ENCODE data around the gene CIAO1. TPM values are rescaled to one million over a fixed set of nuclear protein-coding genes. Genes with fewer than 3 reads are reported as not detected.

The CIAO1 gene
- total RNA-seq, 4 donors from 2014 or later = 83.8 to 149 (median 119) TPM

DNA sequence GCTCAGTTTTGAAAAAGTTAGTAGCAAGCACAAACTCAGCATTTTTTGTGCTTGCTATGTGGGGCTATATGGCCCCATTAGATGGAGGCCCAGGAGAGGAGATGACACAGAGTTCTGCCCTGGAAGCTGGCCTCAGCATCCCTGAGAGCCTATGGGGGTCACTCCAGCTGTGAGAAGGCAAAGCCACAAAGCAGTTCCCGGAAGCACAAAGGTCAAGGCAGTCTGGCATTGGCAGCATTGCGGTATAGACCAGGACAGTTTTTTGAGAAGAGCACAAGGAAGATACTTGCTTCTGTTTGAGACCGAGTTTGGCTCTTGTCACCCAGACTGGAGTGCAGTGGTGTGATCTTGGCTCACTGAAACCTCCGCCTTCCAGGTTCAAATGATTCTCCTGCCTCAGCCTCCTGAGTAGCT lies 51.6 kb downstream of the CIAO1 start:
- TF ChIP-seq, protein P1, sequence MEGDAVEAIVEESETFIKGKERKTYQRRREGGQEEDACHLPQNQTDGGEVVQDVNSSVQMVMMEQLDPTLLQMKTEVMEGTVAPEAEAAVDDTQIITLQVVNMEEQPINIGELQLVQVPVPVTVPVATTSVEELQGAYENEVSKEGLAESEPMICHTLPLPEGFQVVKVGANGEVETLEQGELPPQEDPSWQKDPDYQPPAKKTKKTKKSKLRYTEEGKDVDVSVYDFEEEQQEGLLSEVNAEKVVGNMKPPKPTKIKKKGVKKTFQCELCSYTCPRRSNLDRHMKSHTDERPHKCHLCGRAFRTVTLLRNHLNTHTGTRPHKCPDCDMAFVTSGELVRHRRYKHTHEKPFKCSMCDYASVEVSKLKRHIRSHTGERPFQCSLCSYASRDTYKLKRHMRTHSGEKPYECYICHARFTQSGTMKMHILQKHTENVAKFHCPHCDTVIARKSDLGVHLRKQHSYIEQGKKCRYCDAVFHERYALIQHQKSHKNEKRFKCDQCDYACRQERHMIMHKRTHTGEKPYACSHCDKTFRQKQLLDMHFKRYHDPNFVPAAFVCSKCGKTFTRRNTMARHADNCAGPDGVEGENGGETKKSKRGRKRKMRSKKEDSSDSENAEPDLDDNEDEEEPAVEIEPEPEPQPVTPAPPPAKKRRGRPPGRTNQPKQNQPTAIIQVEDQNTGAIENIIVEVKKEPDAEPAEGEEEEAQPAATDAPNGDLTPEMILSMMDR (IDR thresholded peaks at IDR 0.05) = no peak
- no peak for TF ChIP-seq POLR2A (IDR thresholded peaks at IDR 0.05)
- Histone ChIP-seq H3K4me1 (peaks cover 0 to 11% of the 10 kb centered on the region in 2 donors), H3K4me3 (replicated peaks in 1 of 3) (no peak overlapping the region), H3K9me3 (no peaks in the 10 kb centered on the region), H3K27me3 (no peaks in the 10 kb centered on the region), H3K27ac (no peak overlapping the region), H3K36me3 (no peaks in the 10 kb centered on the region)
- intact Hi-C loops (cut with DNase I) = no loop called here
- 90 to 94% methylated on average over 4 of the region's 4 CpGs for WGBS, 2 donors
- no peak for DNase-seq

DNA sequence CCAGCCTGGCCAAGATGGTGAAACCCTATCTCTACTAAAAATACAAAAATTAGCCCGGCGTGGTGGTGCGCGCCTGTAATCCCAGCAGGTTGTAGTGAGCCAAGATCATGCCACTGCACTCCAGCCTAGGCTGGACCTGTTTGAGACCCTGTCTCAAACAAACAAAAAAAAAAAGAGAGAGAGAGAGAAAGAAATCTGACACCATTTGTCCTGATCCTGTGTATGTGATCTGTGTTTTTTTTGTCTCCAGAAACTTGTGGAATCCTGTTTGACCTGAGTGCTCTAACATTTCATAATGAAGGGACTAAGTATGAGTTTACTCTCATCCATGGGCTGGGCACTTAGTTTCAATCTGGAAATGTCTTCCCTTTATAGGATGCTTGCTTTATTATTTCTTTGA lies 52.7 kb downstream of the CIAO1 start:
- 92 to 93% methylated on average over 4 of the region's 4 CpGs for WGBS, 2 donors
- no peak overlapping the region for H3K4me3 ChIP-seq (replicated peaks in 1 of 3)
- H3K4me1 ChIP-seq = peaks cover 0 to 11% of the 10 kb centered on the region in 2 donors
- intact Hi-C loops (cut with DNase I) = no loop called here
- no peak overlapping the region for H3K27ac ChIP-seq
- TF ChIP-seq, protein P1 (IDR thresholded peaks at IDR 0.05) = no peak
- no peak for TF ChIP-seq POLR2A (IDR thresholded peaks at IDR 0.05)
- H3K27me3 ChIP-seq = no peaks in the 10 kb centered on the region
- no peaks in the 10 kb centered on the region for H3K9me3 ChIP-seq
- no peak for DNase-seq
- no peaks in the 10 kb centered on the region for H3K36me3 ChIP-seq

DNA sequence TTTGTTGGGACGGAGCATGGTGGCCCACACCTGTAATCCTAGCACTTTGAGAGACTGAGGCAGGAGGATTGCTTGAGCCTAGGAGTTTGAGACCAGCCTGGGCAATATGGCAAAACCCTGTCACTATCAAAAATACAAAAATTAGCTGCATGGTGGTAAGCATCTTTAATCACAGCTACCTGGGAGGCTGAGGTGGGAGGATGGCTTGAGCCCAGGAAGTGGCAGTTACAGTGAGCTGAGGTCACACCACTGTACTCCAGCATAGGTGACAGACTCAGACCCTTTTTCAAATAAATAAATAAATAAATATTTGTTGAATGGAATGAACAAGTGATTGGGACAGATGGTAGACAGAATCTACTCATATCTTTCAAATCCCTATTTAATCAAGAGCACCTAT lies 53.4 kb downstream of the CIAO1 start:
- Histone ChIP-seq H3K4me1 (peaks cover 0 to 11% of the 10 kb centered on the region in 2 donors), H3K27me3 (no peaks in the 10 kb centered on the region), H3K36me3 (no peaks in the 10 kb centered on the region), H3K27ac (no peak overlapping the region), H3K9me3 (no peaks in the 10 kb centered on the region), H3K4me3 (replicated peaks in 1 of 3) (no peak overlapping the region)
- TF ChIP-seq, protein P1 (IDR thresholded peaks at IDR 0.05) = no peak
- TF ChIP-seq POLR2A (IDR thresholded peaks at IDR 0.05) = no peak
- 93 to 97% methylated on average over 1 of the region's 1 CpG for WGBS, 2 donors
- intact Hi-C loops (cut with DNase I) = no loop called here
- DNase-seq = no peak

DNA sequence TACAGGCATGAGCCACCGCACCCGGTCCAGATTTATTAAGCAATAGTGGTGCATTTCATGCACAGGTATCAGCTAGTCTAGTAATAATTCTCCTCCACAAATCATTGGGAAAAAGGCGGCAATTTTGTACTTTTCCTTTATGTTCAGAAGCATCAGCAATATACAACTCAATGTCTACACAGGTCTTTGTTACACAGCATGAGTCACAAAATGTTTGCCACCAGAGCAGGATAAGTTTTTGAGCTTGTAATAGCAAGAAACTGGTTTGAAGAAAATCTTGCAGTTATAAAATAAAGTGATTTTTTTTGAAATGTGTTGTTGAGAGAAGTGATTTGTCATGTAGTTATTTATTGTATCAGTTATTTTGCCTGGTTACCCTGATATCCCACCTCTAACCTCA lies 54.3 kb downstream of the CIAO1 start:
- 83 to 86% methylated on average over 3 of the region's 3 CpGs for WGBS, 2 donors
- intact Hi-C loops (cut with DNase I) = no loop called here
- no peaks in the 10 kb centered on the region for H3K9me3 ChIP-seq
- no peak for DNase-seq
- no peak for TF ChIP-seq POLR2A (IDR thresholded peaks at IDR 0.05)
- TF ChIP-seq, protein P1 (IDR thresholded peaks at IDR 0.05) = no peak
- no peaks in the 10 kb centered on the region for H3K36me3 ChIP-seq
- no peak overlapping the region for H3K4me3 ChIP-seq (replicated peaks in 1 of 3)
- H3K27ac ChIP-seq = no peak overlapping the region
- no peaks in the 10 kb centered on the region for H3K27me3 ChIP-seq
- peaks cover 4 to 15% of the 10 kb centered on the region in 2 donors for H3K4me1 ChIP-seq

DNA sequence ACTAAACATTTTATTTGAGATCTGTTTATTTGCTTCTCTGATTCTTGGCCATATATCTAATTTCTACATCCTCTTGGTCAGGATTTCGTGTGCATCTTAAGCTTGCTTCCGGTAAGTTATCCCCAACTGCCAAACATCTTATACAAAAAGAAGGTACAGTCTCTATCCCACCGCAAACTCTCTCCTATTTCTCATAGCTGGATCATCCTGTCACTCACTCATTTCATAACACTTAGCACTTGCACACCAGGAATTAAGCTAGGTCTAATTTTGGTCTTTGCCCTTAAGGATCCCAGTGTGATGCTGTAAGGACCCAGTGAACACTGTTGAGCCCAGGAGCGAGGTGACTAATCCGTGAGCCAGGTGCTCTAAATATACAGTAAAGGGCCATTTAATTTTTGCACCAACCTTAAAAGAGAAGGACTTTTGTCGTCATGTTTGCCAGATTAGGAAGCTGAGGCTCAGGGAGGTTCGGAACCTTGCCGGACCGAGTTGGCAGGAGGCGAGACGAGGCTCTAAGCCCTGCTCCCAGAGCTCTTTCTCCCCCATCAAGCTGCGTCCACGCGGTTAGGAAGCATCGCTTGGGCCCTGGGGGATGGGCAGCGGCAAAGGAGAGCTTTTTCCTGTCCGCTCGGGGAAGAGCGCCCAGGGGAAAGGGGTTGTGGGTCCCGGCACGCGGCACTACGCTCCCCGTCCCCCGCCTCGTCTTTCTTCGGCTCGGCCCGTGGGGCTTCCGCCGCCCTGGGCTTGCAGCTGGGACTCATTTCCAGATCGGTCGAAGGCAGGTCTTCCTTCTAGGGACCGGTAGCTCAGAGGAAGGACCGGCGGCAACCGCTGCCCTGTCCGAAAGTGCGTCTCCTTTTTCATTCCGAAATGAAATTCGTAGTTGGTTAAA lies 55.0 kb downstream of the CIAO1 start:
- TF ChIP-seq, protein P1 (IDR thresholded peaks at IDR 0.05) = no peak
- no peak for TF ChIP-seq POLR2A (IDR thresholded peaks at IDR 0.05)
- no peaks in the 10 kb centered on the region for H3K9me3 ChIP-seq
- peaks cover 5 to 21% of the 10 kb centered on the region in 2 donors for H3K4me1 ChIP-seq
- peak in 1 of 2 donors; percentile 30 for DNase-seq
- H3K27ac ChIP-seq = no peak overlapping the region
- peak overlapping the region; percentile 3 to 42 (median 29) for H3K4me3 ChIP-seq (replicated peaks in 1 of 3)
- H3K27me3 ChIP-seq = no peaks in the 10 kb centered on the region
- intact Hi-C loops (cut with DNase I) = no loop called here
- 9 to 15% methylated on average over 14 to 24 of the region's 41 CpGs for whole genome bisulfite sequencing, 2 donors
- no peaks in the 10 kb centered on the region for H3K36me3 ChIP-seq

Data from thyroid gland (tissue), 4 donors.